Measurements from ENCODE around the gene DISP2. TPM values are rescaled to one million over a fixed set of nuclear protein-coding genes. Genes with fewer than 3 reads are reported as not detected.

The DISP2 gene
- total RNA-seq, 1 donor from 2014 or later, result 3.7 TPM

GRCh38 chr15:40330368-40330836 is 27.6 kb upstream of the DISP2 start:
- Histone ChIP-seq H3K9me3 (ENCODE audit: insufficient read depth, low read depth, low read length) (no peaks in the 10 kb centered on the region), H3K9ac (ENCODE audit: low read length) (peak overlapping the region; percentile 33), H4K20me1 (ENCODE audit: insufficient read depth, low read length) (peaks cover 22% of the 10 kb centered on the region), H3K36me3 (ENCODE audit: insufficient read depth, low read length) (peaks cover 8% of the 10 kb centered on the region), H3K27me3 (ENCODE audit: insufficient read depth, low read length) (no peaks in the 10 kb centered on the region), H2AFZ (ENCODE audit: low read depth, low read length) (no peak overlapping the region), H3K27ac (ENCODE audit: low read depth, low read length) (peak overlapping the region; percentile 11), H3K4me3 (ENCODE audit: insufficient read depth, low read depth, low read length) (no peak overlapping the region), H3K4me1 (ENCODE audit: insufficient read depth, low read length) (peaks cover 43% of the 10 kb centered on the region), H3K79me2 (ENCODE audit: insufficient read depth, low read length) (peaks cover 13% of the 10 kb centered on the region), H3K4me2 (ENCODE audit: low read length) (no peak overlapping the region)
- DNase-seq (ENCODE audit: low read depth) (peak; percentile 60), FAIRE-seq (no peak)
- Mint-ChIP-seq H3K36me3 (ENCODE audit: low read depth, unreplicated experiment) (peaks cover 14% of the 10 kb centered on the region), H3K9me3 (ENCODE audit: unreplicated experiment) (peaks cover 2% of the 10 kb centered on the region), H3K27ac (ENCODE audit: unreplicated experiment) (peak overlapping the region; percentile 73), H3K27me3 (ENCODE audit: low read depth, unreplicated experiment) (no peaks in the 10 kb centered on the region), H3K4me1 (ENCODE audit: low read depth, unreplicated experiment) (peaks cover 67% of the 10 kb centered on the region), H3K4me3 (ENCODE audit: unreplicated experiment) (no peak overlapping the region)
- TF ChIP-seq CTCF (IDR thresholded peaks at IDR 0.05; ENCODE audit: insufficient read depth, low read depth, low read length) (no peak), EZH2 (IDR thresholded peaks at IDR 0.05; ENCODE audit: insufficient read depth, low read length) (no peak)

DNA sequence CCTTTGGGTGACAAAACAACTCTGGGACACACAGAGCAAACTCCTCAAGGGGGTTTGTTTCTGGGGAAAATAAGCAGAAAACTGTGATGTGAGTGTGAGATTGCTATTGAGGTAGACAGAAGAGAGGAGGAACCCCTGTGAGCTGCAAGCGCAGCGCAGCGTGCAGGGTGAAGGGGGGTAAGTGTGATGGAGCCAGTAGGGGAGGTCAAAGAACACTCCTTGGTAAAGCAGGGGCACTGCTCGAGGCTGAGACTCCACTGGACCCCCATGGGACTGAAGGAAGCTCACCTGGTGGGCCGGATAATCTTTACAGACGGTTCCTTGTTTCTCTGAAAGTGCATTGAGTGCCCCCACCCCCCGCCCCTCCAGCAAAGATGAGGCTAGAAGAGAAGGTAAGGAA is 27.0 kb upstream of the DISP2 start:
- no peaks in the 10 kb centered on the region for H3K27me3 Mint-ChIP-seq (ENCODE audit: low read depth, unreplicated experiment)
- H3K4me2 ChIP-seq (ENCODE audit: low read length), result no peak overlapping the region
- peaks cover 2% of the 10 kb centered on the region for H3K9me3 Mint-ChIP-seq (ENCODE audit: unreplicated experiment)
- no peak overlapping the region for H3K27ac ChIP-seq (ENCODE audit: low read depth, low read length)
- H3K27ac Mint-ChIP-seq (ENCODE audit: unreplicated experiment), result peak overlapping the region; percentile 73
- H3K4me1 Mint-ChIP-seq (ENCODE audit: low read depth, unreplicated experiment), result peaks cover 64% of the 10 kb centered on the region
- H3K27me3 ChIP-seq (ENCODE audit: insufficient read depth, low read length), result no peaks in the 10 kb centered on the region
- H3K36me3 Mint-ChIP-seq (ENCODE audit: low read depth, unreplicated experiment), result peaks cover 14% of the 10 kb centered on the region
- H3K4me3 Mint-ChIP-seq (ENCODE audit: unreplicated experiment), result no peak overlapping the region
- no peaks in the 10 kb centered on the region for H3K9me3 ChIP-seq (ENCODE audit: insufficient read depth, low read depth, low read length)
- H3K79me2 ChIP-seq (ENCODE audit: insufficient read depth, low read length), result peaks cover 7% of the 10 kb centered on the region
- FAIRE-seq (no peak), DNase-seq (ENCODE audit: low read depth) (no peak)
- H3K9ac ChIP-seq (ENCODE audit: low read length), result no peak overlapping the region
- no peak overlapping the region for H3K4me3 ChIP-seq (ENCODE audit: insufficient read depth, low read depth, low read length)
- no peak overlapping the region for H2AFZ ChIP-seq (ENCODE audit: low read depth, low read length)
- peaks cover 8% of the 10 kb centered on the region for H3K36me3 ChIP-seq (ENCODE audit: insufficient read depth, low read length)
- peaks cover 37% of the 10 kb centered on the region for H3K4me1 ChIP-seq (ENCODE audit: insufficient read depth, low read length)
- H4K20me1 ChIP-seq (ENCODE audit: insufficient read depth, low read length), result peaks cover 16% of the 10 kb centered on the region
- TF ChIP-seq CTCF (IDR thresholded peaks at IDR 0.05; ENCODE audit: insufficient read depth, low read depth, low read length) (no peak), EZH2 (IDR thresholded peaks at IDR 0.05; ENCODE audit: insufficient read depth, low read length) (no peak)

GRCh38 chr15:40331637-40332036 is 26.4 kb upstream of the DISP2 start:
- Histone ChIP-seq H3K4me3 (ENCODE audit: insufficient read depth, low read depth, low read length) (no peak overlapping the region), H3K36me3 (ENCODE audit: insufficient read depth, low read length) (peaks cover 7% of the 10 kb centered on the region), H4K20me1 (ENCODE audit: insufficient read depth, low read length) (peaks cover 14% of the 10 kb centered on the region), H3K79me2 (ENCODE audit: insufficient read depth, low read length) (peaks cover 4% of the 10 kb centered on the region), H3K9ac (ENCODE audit: low read length) (no peak overlapping the region), H2AFZ (ENCODE audit: low read depth, low read length) (no peak overlapping the region), H3K9me3 (ENCODE audit: insufficient read depth, low read depth, low read length) (no peaks in the 10 kb centered on the region), H3K4me1 (ENCODE audit: insufficient read depth, low read length) (peaks cover 37% of the 10 kb centered on the region), H3K4me2 (ENCODE audit: low read length) (no peak overlapping the region), H3K27me3 (ENCODE audit: insufficient read depth, low read length) (no peaks in the 10 kb centered on the region), H3K27ac (ENCODE audit: low read depth, low read length) (no peak overlapping the region)
- peaks cover 13% of the 10 kb centered on the region for H3K36me3 Mint-ChIP-seq (ENCODE audit: low read depth, unreplicated experiment)
- H3K27me3 Mint-ChIP-seq (ENCODE audit: low read depth, unreplicated experiment), result no peaks in the 10 kb centered on the region
- DNase-seq (ENCODE audit: low read depth) (no peak), FAIRE-seq (no peak)
- peaks cover 2% of the 10 kb centered on the region for H3K9me3 Mint-ChIP-seq (ENCODE audit: unreplicated experiment)
- peaks cover 61% of the 10 kb centered on the region for H3K4me1 Mint-ChIP-seq (ENCODE audit: low read depth, unreplicated experiment)
- no peak overlapping the region for H3K4me3 Mint-ChIP-seq (ENCODE audit: unreplicated experiment)
- H3K27ac Mint-ChIP-seq (ENCODE audit: unreplicated experiment), result no peak overlapping the region
- TF ChIP-seq CTCF (IDR thresholded peaks at IDR 0.05; ENCODE audit: insufficient read depth, low read depth, low read length) (no peak), EZH2 (IDR thresholded peaks at IDR 0.05; ENCODE audit: insufficient read depth, low read length) (no peak)
